ENCODE results near the gene CPSF3. TPM values are rescaled to one million over a fixed set of nuclear protein-coding genes. Genes with fewer than 3 reads are reported as not detected.
"Not testable (repeated sequence)": the region's sequence is repeated elsewhere in the genome, so short reads cannot be mapped to it uniquely, and the experiment has no call there.

CPSF3 gene
- total and polyA plus RNA-seq, 2 of the 13 experiments (the other 11 are each of a cell fraction or from before 2014, with no cell fraction given): 19.8 to 93.0 TPM

GRCh38 chr2:9397201-9397600, 26.3 kb upstream of the CPSF3 start:
- TF ChIP-seq ZBTB3 (CRISPR knock-in tag; IDR thresholded peaks at IDR 0.05; ENCODE audit: borderline replicate concordance, low read depth) (no peak), DBP (CRISPR knock-in tag; IDR thresholded peaks at IDR 0.05; ENCODE audit: not compliant biosample characterization) (no peak), HDAC2 (CRISPR knock-in tag; IDR thresholded peaks at IDR 0.05) (no peak), ZNF468 (CRISPR knock-in tag; IDR thresholded peaks at IDR 0.05) (no peak), PRDM10 (CRISPR knock-in tag; IDR thresholded peaks at IDR 0.05; ENCODE audit: low read depth) (no peak), NAIF1 (CRISPR knock-in tag; IDR thresholded peaks at IDR 0.05; ENCODE audit: borderline replicate concordance) (no peak), CREM (IDR thresholded peaks at IDR 0.05) (no peak), CREM (CRISPR knock-in tag; IDR thresholded peaks at IDR 0.05) (no peak), HINFP (CRISPR knock-in tag; IDR thresholded peaks at IDR 0.05; ENCODE audit: low read depth) (no peak), ZNF720 (CRISPR knock-in tag; IDR thresholded peaks at IDR 0.05) (no peak), RORA (CRISPR knock-in tag; IDR thresholded peaks at IDR 0.05) (no peak)
- intact Hi-C loops (cut with micrococcal nuclease; ENCODE audit: unreplicated experiment): no loop called here
- in situ Hi-C loops (cut with HindIII; ENCODE audit: extremely low pct_ligation_motif_present, low pct_unique_long_range_greater_than_20kb): no loop called here
- ATAC-seq (no peak), FAIRE-seq (no peak), DNase-seq (ENCODE audit: low spot score) (no peak)
- Histone ChIP-seq H3K4me3 (replicated peaks in 1 of 3; ENCODE audit: insufficient read depth in 1 of 3, low read depth in 2 of 3, low read length in 3 of 3) (no peak overlapping the region), H3K9ac (ENCODE audit: insufficient read depth, low read depth, low read length) (no peak overlapping the region), H3K4me1 (ENCODE audit: insufficient read depth, low read length) (no peaks in the 10 kb centered on the region), H3K27me3 (ENCODE audit: control insufficient read depth in 1 of 2, insufficient read depth in 2 of 2, low read length in 2 of 2) (no peaks in the 10 kb centered on the region), H3K4me2 (ENCODE audit: low read depth, low read length) (no peak overlapping the region), H3K27ac (ENCODE audit: extremely low read length, insufficient read depth, low read length) (no peak overlapping the region), H3K79me2 (ENCODE audit: insufficient read depth, low read length) (no peaks in the 10 kb centered on the region), H3K36me3 (replicated peaks in 1 of 2; ENCODE audit: control insufficient read depth in 1 of 2, insufficient read depth in 2 of 2, low read length in 2 of 2) (peaks cover 12 to 19% of the 10 kb centered on the region in 2 experiments; a peak in 4 of 5 replicates), H3K9me3 (ENCODE audit: low read length) (no peaks in the 10 kb centered on the region), H2AFZ (ENCODE audit: low read length) (no peak overlapping the region), H4K20me1 (ENCODE audit: insufficient read depth, low read length) (no peaks in the 10 kb centered on the region)
- no TSS peak for BruUV-seq (replicated peaks)
- ChIA-PET POLR2A (no interaction called here), CTCF (ENCODE audit: low intra/inter-chr PET ratio, low total read pairs) (no interaction called here)
- 96% methylated on average over 14 of the region's 14 CpGs for WGBS (ENCODE audit: low lambda C conversion rate)

GRCh38 chr2:9398251-9398650, 25.2 kb upstream of the CPSF3 start:
- H3K27me3 ChIP-seq (ENCODE audit: control insufficient read depth in 1 of 2, insufficient read depth in 2 of 2, low read length in 2 of 2); H3K9me3 ChIP-seq (ENCODE audit: low read length); DNase-seq (ENCODE audit: low spot score); H2AFZ ChIP-seq (ENCODE audit: low read length); H3K4me2 ChIP-seq (ENCODE audit: low read depth, low read length); H3K4me1 ChIP-seq (ENCODE audit: insufficient read depth, low read length); FAIRE-seq; H4K20me1 ChIP-seq (ENCODE audit: insufficient read depth, low read length); H3K27ac ChIP-seq (ENCODE audit: extremely low read length, insufficient read depth, low read length); intact Hi-C loops (cut with micrococcal nuclease; ENCODE audit: unreplicated experiment); CTCF ChIA-PET (ENCODE audit: low intra/inter-chr PET ratio, low total read pairs); H3K4me3 ChIP-seq (replicated peaks in 1 of 3; ENCODE audit: insufficient read depth in 1 of 3, low read depth in 2 of 3, low read length in 3 of 3); BruUV-seq (replicated peaks); ATAC-seq; in situ Hi-C loops (cut with HindIII; ENCODE audit: extremely low pct_ligation_motif_present, low pct_unique_long_range_greater_than_20kb); H3K9ac ChIP-seq (ENCODE audit: insufficient read depth, low read depth, low read length); H3K79me2 ChIP-seq (ENCODE audit: insufficient read depth, low read length): not testable (repeated sequence)
- POLR2A ChIA-PET: interaction anchor here (1.0 kb wide), 1 partner anchor 18 kb away, joined by 4 read pairs; no protein-coding TSS in a partner anchor
- 96% methylated on average over 11 of the region's 11 CpGs for WGBS (ENCODE audit: low lambda C conversion rate)
- H3K36me3 ChIP-seq (replicated peaks in 1 of 2; ENCODE audit: control insufficient read depth in 1 of 2, insufficient read depth in 2 of 2, low read length in 2 of 2): peaks cover 12 to 19% of the 10 kb centered on the region in 2 experiments; a peak in 4 of 5 replicates
